HepG2 (cell line): Measurements from ENCODE around the gene TAGLN2. TPM values are rescaled to one million over a fixed set of nuclear protein-coding genes. Genes with fewer than 3 reads are reported as not detected.

Source experiments
- ATAC-seq: fragments of 200-7000 bp; cut with Tn5 transposase; 3 replicates; pipeline ENCODE4 v1.9.1; 2020; ENCODE audit warnings: mild to moderate bottlenecking, moderate library complexity
- BruUV-seq: library from RNA; stranded (reverse); fragments of 400-500 nt; replicated peaks from 2 replicates; lab custom pipeline; 2021; lab: Mats Ljungman, UMichigan
- CTCF ChIA-PET: fragments of 300-600 bp; formaldehyde crosslinking; extraction: SDS; loops from one replicate; lab custom pipeline; 2021; ENCODE audit warnings: low total read pairs, inconsistent platforms, low intra/inter-chr PET ratio; lab: Yijun Ruan, JAX
- POLR2A ChIA-PET: fragments of 350-600 bp; sonication (Branson Sonifier 250); formaldehyde crosslinking; loops from one replicate; lab custom pipeline; 2020; ENCODE audit warnings: antibody characterized with exemption, inconsistent platforms; lab: Yijun Ruan, JAX
- DNase-seq: peaks from one replicate; pipeline ENCODE4 v3.0.0-alpha.2; 2015; ENCODE audit warnings: low spot score
- FAIRE-seq: peaks from 3 replicates; lab custom pipeline; 2011; peaks lifted over from hg19 to GRCh38; lab: Jason Lieb, UNC
- H2AFZ ChIP-seq: one replicate; pipeline ENCODE4 v1.6.1; 2011; ENCODE audit warnings: low read length, inconsistent platforms
- H3K27ac ChIP-seq: fragments of 300-600 bp; 3 replicates; pipeline ENCODE4 v1.8.0; 2011; ENCODE audit warnings: mixed run types, mild to moderate bottlenecking, mixed read lengths, low read length, inconsistent platforms; ENCODE audit not compliant: insufficient read depth; ENCODE audit errors: extremely low read length
- H3K27me3 ChIP-seq, 2 experiments: fragments of 200-600 bp in 1 of 2; 2 replicates in 1 of 2; 3 replicates in 1 of 2; pipeline versions ENCODE4 v1.6.0 to v1.8.0; 2011; ENCODE audit warnings: low read length in 2 of 2, mild to moderate bottlenecking in 2 of 2, moderate library complexity in 2 of 2, inconsistent platforms in 1 of 2; ENCODE audit not compliant: insufficient read depth in 2 of 2, control insufficient read depth in 1 of 2
- H3K36me3 ChIP-seq, 2 experiments: fragments of 200-600 bp in 1 of 2; replicated peaks in 1 of 2; 2 replicates in 1 of 2; 3 replicates in 1 of 2; pipeline versions ENCODE4 v1.5.1 to v1.8.0; 2011; ENCODE audit warnings: low read length in 2 of 2, inconsistent platforms in 1 of 2; ENCODE audit not compliant: insufficient read depth in 2 of 2, control insufficient read depth in 1 of 2
- H3K4me1 ChIP-seq: 2 replicates; pipeline ENCODE4 v1.5.1; 2012; ENCODE audit warnings: low read length, inconsistent platforms; ENCODE audit not compliant: insufficient read depth
- H3K4me2 ChIP-seq: 2 replicates; pipeline ENCODE4 v1.6.0; 2011; ENCODE audit warnings: low read depth, low read length, inconsistent platforms
- H3K4me3 ChIP-seq, 3 experiments: fragments of 200-600 bp in 1 of 3; sonication (generic), shearing (Covaris generic) in 1 of 3; replicated peaks in 1 of 3; 2 replicates each; pipeline ENCODE4 v1.5.1; 2011 to 2016; ENCODE audit warnings: low read length in 3 of 3, inconsistent platforms in 2 of 3, low read depth in 2 of 3, mild to moderate bottlenecking in 2 of 3, control low read depth in 1 of 3, mixed read lengths in 1 of 3; ENCODE audit not compliant: insufficient read depth in 1 of 3
- H3K79me2 ChIP-seq: one replicate; pipeline ENCODE4 v1.6.1; 2011; ENCODE audit warnings: low read length, inconsistent platforms; ENCODE audit not compliant: insufficient read depth
- H3K9ac ChIP-seq: 2 replicates; pipeline ENCODE4 v1.6.0; 2011; ENCODE audit warnings: mild to moderate bottlenecking, low read depth, low read length, inconsistent platforms; ENCODE audit not compliant: insufficient read depth
- H3K9me3 ChIP-seq: 2 replicates; pipeline ENCODE4 v1.5.1; 2012; ENCODE audit warnings: mild to moderate bottlenecking, low read length
- H4K20me1 ChIP-seq: 2 replicates; pipeline ENCODE4 v1.6.0; 2011; ENCODE audit warnings: inconsistent platforms, mild to moderate bottlenecking, low read length, moderate library complexity; ENCODE audit not compliant: insufficient read depth
- CBFB ChIP-seq: sonication (generic); formaldehyde crosslinking; IDR thresholded peaks from 2 replicates; pipeline ENCODE4 v1.4.0; 2020; ENCODE audit warnings: missing genetic modification reagents
- DNMT3B ChIP-seq: conservative IDR thresholded peaks from 2 replicates; pipeline ENCODE4 v1.6.1; 2016; ENCODE audit warnings: missing biosample characterization, control low read depth
- NR0B2 ChIP-seq: sonication (generic); formaldehyde crosslinking; IDR thresholded peaks from 2 replicates; pipeline ENCODE4 v1.4.0; 2020; ENCODE audit warnings: mild to moderate bottlenecking, missing genetic modification reagents
- RFX1 ChIP-seq: fragments of 450-650 bp; IDR thresholded peaks from 2 replicates; pipeline ENCODE4 v1.6.1; 2017
- ZFY ChIP-seq: sonication (generic); formaldehyde crosslinking; IDR thresholded peaks from 2 replicates; pipeline ENCODE4 v1.4.0; 2020; ENCODE audit warnings: missing genetic modification reagents
- ZMYM3 ChIP-seq: sonication (generic); formaldehyde crosslinking; IDR thresholded peaks from 2 replicates; pipeline ENCODE4 v1.5.1; 2020; ENCODE audit warnings: mild to moderate bottlenecking, missing genetic modification reagents
- ZNF782 ChIP-seq: sonication (generic); formaldehyde crosslinking; IDR thresholded peaks from 2 replicates; pipeline ENCODE4 v1.4.0; 2020; ENCODE audit warnings: missing genetic modification reagents, mild to moderate bottlenecking, borderline replicate concordance
- ZXDC ChIP-seq: sonication (generic); formaldehyde crosslinking; IDR thresholded peaks from 2 replicates; pipeline ENCODE4 v1.5.0; 2020; ENCODE audit warnings: mild to moderate bottlenecking, missing genetic modification reagents
- WGBS: methylation state at CpG from one replicate; pipeline ENCODE4 v1.1.6; 2017; ENCODE audit warnings: low lambda C conversion rate; 5-methylcytosine and 5-hydroxymethylcytosine counted together
- in situ Hi-C: cut with HindIII; loops from 2 replicates; pipeline ENCODE4 v1.10.0; 2017; ENCODE audit warnings: low pct_unique_long_range_greater_than_20kb; ENCODE audit not compliant: extremely low pct_ligation_motif_present
- intact Hi-C: fragments of 100-400 bp; cut with micrococcal nuclease; formaldehyde crosslinking; loops from one replicate; pipeline ENCODE4 v1.10.0; 2022; ENCODE audit not compliant: unreplicated experiment
- polyA plus RNA-seq, 8 experiments: library from polyadenylated mRNA; depleted of rRNA in 3 of 8; stranded (reverse) in 7 of 8; unstranded in 1 of 8; fragments of >200 nt; fragmentation: Illumina TruSeq in 4 of 8; extraction: Trizol in 4 of 8; gene quantifications; 2 replicates each; pipeline versions ENCODE4 v1.2.1 to v1.2.3, GENCODE V29; 2011 to 2016; ENCODE audit warnings: low read depth in 4 of 8, missing spikeins in 1 of 8, mixed read lengths in 1 of 8; ENCODE audit not compliant: insufficient read depth in 1 of 8
- total RNA-seq, 5 experiments: library from RNA; depleted of rRNA; stranded (reverse); fragments of >200 nt; fragmentation: Illumina TruSeq; extraction: Trizol; gene quantifications; 2 replicates each; pipeline ENCODE4 v1.2.3, GENCODE V29; 2016; ENCODE audit warnings: low read depth in 1 of 5
- TF ChIP-seq, protein P1 (sequence below): IDR thresholded peaks from 2 replicates; pipeline ENCODE4 v1.6.1; 2016
- TF ChIP-seq, protein P2 (sequence below): sonication (generic); formaldehyde crosslinking; IDR thresholded peaks from 2 replicates; pipeline ENCODE4 v1.8.1; 2023; ENCODE audit warnings: mild to moderate bottlenecking, inconsistent platforms, moderate library complexity, missing genetic modification reagents, borderline replicate concordance

The TAGLN2 gene
- total and polyA plus RNA-seq, 2 of the 13 experiments (the other 11 are each of a cell fraction or from before 2014, with no cell fraction given) = 6.7 to 17.2 TPM

GRCh38 chr1:159941141-159941540 lies 15.8 kb upstream of the TAGLN2 start:
- Histone ChIP-seq H3K9ac (no peak overlapping the region), H3K4me1 (peaks cover 24% of the 10 kb centered on the region), H3K27ac (no peak overlapping the region), H3K79me2 (no peaks in the 10 kb centered on the region), H2AFZ (no peak overlapping the region), H3K27me3 (peaks cover 12 to 78% of the 10 kb centered on the region in 2 experiments; a peak in 4 of 5 replicates), H3K4me2 (no peak overlapping the region), H3K4me3 (no peak overlapping the region), H4K20me1 (no peaks in the 10 kb centered on the region), H3K9me3 (no peaks in the 10 kb centered on the region), H3K36me3 (no peaks in the 10 kb centered on the region)
- DNase-seq (no peak), ATAC-seq (no peak), FAIRE-seq (no peak)
- BruUV-seq = no TSS peak
- POLR2A ChIA-PET = no interaction called here
- in situ Hi-C loops (no loop called here), intact Hi-C loops (no loop called here)
- CTCF ChIA-PET = no interaction called here
- 29% methylated on average over 5 of the region's 5 CpGs for WGBS
- TF ChIP-seq ZFY (CRISPR knock-in tag) (no peak), RFX1 (peak; percentile 35; the same call in 1 of the 2 replicates)
- TF ChIP-seq, all 625 proteins: peak for 1

DNA sequence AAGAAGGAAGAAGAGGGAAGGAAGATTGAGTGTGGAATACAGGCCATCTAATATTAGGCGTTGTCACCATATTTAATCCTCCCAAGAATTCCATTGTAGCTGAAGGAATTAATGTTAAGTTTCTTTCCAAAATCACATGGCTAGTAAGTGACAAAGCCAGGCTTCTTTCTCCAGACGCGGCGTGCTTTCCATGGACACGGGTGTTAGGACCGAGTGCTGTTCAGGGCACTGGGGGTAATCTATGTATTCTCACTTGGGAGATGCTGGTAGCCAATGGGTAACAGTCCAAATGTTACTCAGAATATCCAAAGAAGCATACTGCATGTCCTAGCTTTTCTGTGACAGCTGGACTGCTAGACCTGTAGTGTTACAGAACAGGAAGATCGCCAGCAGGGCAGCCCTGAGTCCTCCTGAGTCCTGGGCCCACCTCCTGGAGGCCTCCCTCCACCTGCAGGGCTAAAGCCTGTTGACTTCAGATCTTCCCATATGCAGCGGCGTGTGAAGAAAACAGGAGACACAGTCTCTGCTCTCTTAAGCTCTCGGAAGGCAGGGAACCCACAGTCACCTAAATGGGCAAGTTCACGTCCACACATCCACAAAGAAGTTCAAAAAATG lies 14.8 kb upstream of the TAGLN2 start:
- FAIRE-seq = no peak
- intact Hi-C loops = no loop called here
- H3K79me2 ChIP-seq = no peaks in the 10 kb centered on the region
- TF ChIP-seq, protein P1, sequence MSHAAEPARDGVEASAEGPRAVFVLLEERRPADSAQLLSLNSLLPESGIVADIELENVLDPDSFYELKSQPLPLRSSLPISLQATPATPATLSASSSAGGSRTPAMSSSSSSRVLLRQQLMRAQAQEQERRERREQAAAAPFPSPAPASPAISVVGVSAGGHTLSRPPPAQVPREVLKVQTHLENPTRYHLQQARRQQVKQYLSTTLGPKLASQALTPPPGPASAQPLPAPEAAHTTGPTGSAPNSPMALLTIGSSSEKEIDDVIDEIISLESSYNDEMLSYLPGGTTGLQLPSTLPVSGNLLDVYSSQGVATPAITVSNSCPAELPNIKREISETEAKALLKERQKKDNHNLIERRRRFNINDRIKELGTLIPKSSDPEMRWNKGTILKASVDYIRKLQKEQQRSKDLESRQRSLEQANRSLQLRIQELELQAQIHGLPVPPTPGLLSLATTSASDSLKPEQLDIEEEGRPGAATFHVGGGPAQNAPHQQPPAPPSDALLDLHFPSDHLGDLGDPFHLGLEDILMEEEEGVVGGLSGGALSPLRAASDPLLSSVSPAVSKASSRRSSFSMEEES (CRISPR knock-in tag) = no peak
- TF ChIP-seq ZMYM3 (no peak), DNMT3B (CRISPR knock-in tag) (no peak), NR0B2 (no peak), ZXDC (CRISPR knock-in tag) (no peak), ZNF782 (CRISPR knock-in tag) (no peak), CBFB (CRISPR knock-in tag) (no peak)
- TF ChIP-seq, protein P2, sequence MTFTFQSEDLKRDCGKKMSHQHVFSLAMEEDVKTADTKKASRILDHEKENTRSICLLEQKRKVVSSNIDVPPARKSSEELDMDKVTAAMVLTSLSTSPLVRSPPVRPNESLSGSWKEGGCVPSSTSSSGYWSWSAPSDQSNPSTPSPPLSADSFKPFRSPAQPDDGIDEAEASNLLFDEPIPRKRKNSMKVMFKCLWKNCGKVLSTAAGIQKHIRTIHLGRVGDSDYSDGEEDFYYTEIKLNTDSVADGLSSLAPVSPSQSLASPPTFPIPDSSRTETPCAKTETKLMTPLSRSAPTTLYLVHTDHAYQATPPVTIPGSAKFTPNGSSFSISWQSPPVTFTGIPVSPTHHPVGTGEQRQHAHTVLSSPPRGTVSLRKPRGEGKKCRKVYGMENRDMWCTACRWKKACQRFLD (CRISPR knock-in tag) = no peak

More for the DNA sequence above, 14.8 kb upstream of the TAGLN2 start:
- H3K4me3 ChIP-seq = no peak overlapping the region
- no peaks in the 10 kb centered on the region for H3K9me3 ChIP-seq
- in situ Hi-C loops = no loop called here
- H3K4me2 ChIP-seq = no peak overlapping the region
- peaks cover 12 to 73% of the 10 kb centered on the region in 2 experiments; a peak in 4 of 5 replicates for H3K27me3 ChIP-seq
- ATAC-seq (no peak), DNase-seq (no peak)
- POLR2A ChIA-PET = no interaction called here
- no peak overlapping the region for H3K27ac ChIP-seq
- BruUV-seq = no TSS peak
- H3K9ac ChIP-seq = no peak overlapping the region
- no peaks in the 10 kb centered on the region for H3K36me3 ChIP-seq
- 55% methylated on average over 10 of the region's 11 CpGs for WGBS
- CTCF ChIA-PET = no interaction called here
- no peaks in the 10 kb centered on the region for H4K20me1 ChIP-seq
- H3K4me1 ChIP-seq = peaks cover 14% of the 10 kb centered on the region
- H2AFZ ChIP-seq = no peak overlapping the region
